Measurements from ENCODE around the gene TTC7B.

DNA sequence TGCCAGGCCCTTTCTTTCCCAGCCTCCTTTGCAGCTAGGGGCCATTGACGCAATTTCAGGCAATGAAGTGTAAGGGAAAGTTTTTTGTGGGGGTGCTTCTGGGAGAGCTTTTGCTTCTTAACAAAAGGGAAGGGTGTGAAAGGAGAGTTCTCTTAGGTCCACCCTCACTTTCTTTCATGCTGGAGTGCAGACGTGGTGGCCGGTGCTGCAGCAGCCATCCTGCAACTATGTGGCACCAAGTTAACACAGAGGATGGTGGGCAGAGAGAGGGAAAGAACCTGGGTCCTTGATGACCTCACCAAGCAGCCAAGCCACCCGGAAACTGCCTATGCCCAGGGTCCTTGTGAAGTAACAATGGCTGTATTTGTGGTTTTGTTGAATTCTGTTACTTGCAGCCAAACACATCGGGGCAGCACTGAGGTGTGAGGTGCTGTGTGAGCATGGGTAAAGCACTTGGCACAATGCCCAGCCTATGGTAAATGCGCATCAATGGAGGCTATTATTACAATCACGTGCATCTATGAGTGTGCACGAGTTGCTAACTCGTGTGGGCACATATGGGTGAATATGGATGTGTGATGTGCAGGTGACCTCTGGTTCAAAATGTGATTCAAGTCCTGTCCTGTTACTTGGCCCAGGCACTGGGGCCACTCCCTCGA lies 296.8 kb downstream of the TTC7B start:
- TF ChIP-seq YY1 (IDR thresholded peaks at IDR 0.05; ENCODE audit: insufficient read depth, insufficient read length) (no peak), SUZ12 (IDR thresholded peaks at IDR 0.05; ENCODE audit: extremely low read depth, insufficient read depth, insufficient read length) (no peak)

Measured in NT2/D1 (cell line).